Common myeloid progenitor, CD34-positive (primary cell): ENCODE results near the gene C1D.

Experiments used
- CTCF ChIA-PET: fragments of 350-600 bp; sonication (Branson Sonifier 250); formaldehyde crosslinking; loops from one replicate; lab custom pipeline; 2021; ENCODE audit warnings: antibody characterized with exemption; lab: Charles Lee
- POLR2A ChIA-PET: fragments of 350-600 bp; sonication (Branson Sonifier 250); formaldehyde crosslinking; loops from one replicate; lab custom pipeline; 2021; ENCODE audit warnings: antibody characterized with exemption; lab: Charles Lee
- DNase-seq, 3 donors: peaks; one replicate each; pipeline versions ENCODE4 v3.0.0 to v3.0.0-alpha.2; 2013
- H3K27ac ChIP-seq, 2 experiments: 1 replicate in 1 of 2; 2 replicates in 1 of 2; pipeline ENCODE4 v1.7.0; 2013; ENCODE audit warnings: inconsistent platforms in 2 of 2, low read length in 2 of 2, mild to moderate bottlenecking in 2 of 2, low read depth in 1 of 2, moderate library complexity in 1 of 2; ENCODE audit not compliant: severe bottlenecking in 2 of 2, insufficient read depth in 1 of 2, poor library complexity in 1 of 2
- H3K27me3 ChIP-seq, 5 experiments: replicated peaks in 2 of 5; 1 replicate in 3 of 5; 2 replicates in 2 of 5; pipeline versions ENCODE4 v1.6.1 to v1.7.0; 2013; ENCODE audit warnings: low read length in 4 of 5, mild to moderate bottlenecking in 2 of 5, moderate library complexity in 2 of 5, inconsistent platforms in 1 of 5; ENCODE audit not compliant: insufficient read depth in 5 of 5, control insufficient read depth in 4 of 5
- H3K36me3 ChIP-seq, 4 experiments: 1 replicate in 2 of 4; 2 replicates in 2 of 4; pipeline versions ENCODE4 v1.6.1 to v1.7.0; 2013; ENCODE audit warnings: low read length in 3 of 4, control low read depth in 1 of 4, mild to moderate bottlenecking in 1 of 4; ENCODE audit not compliant: control insufficient read depth in 4 of 4, insufficient read depth in 4 of 4
- H3K4me1 ChIP-seq, 4 experiments: 1 replicate in 3 of 4; 2 replicates in 1 of 4; pipeline versions ENCODE4 v1.6.1 to v1.7.1; 2013; ENCODE audit warnings: low read length in 3 of 4, mild to moderate bottlenecking in 3 of 4, control low read depth in 1 of 4, inconsistent platforms in 1 of 4, moderate library complexity in 1 of 4; ENCODE audit not compliant: control insufficient read depth in 4 of 4, insufficient read depth in 4 of 4; ENCODE audit errors: control extremely low read depth in 1 of 4
- H3K4me3 ChIP-seq, 7 experiments: 1 replicate in 4 of 7; 2 replicates in 3 of 7; pipeline versions ENCODE4 v1.5.1 to v1.7.0; 2013; ENCODE audit warnings: mild to moderate bottlenecking in 7 of 7, low read length in 6 of 7, moderate library complexity in 6 of 7, inconsistent platforms in 2 of 7, low read depth in 2 of 7, control low read depth in 1 of 7; ENCODE audit not compliant: insufficient read depth in 4 of 7, control insufficient read depth in 1 of 7; ENCODE audit errors: extremely low read depth in 1 of 7
- H3K9me3 ChIP-seq, 5 experiments: 1 replicate in 4 of 5; 2 replicates in 1 of 5; pipeline versions ENCODE4 v1.6.1 to v1.7.1; 2013; ENCODE audit warnings: low read length in 4 of 5, mild to moderate bottlenecking in 2 of 5, inconsistent platforms in 1 of 5, low read depth in 1 of 5, moderate library complexity in 1 of 5; ENCODE audit not compliant: control insufficient read depth in 4 of 5, insufficient read depth in 2 of 5; ENCODE audit errors: control extremely low read depth in 1 of 5
- whole genome bisulfite sequencing: methylation state at CpG from one replicate; pipeline ENCODE4 v1.1.5; 2013; ENCODE audit not compliant: insufficient coverage; 5-methylcytosine and 5-hydroxymethylcytosine counted together

C1D gene

GRCh38 chr2:68045342-68045741 lies 17.5 kb downstream of the C1D start:
- Histone ChIP-seq H3K27me3 (no peaks in the 10 kb centered on the region), H3K36me3 (peaks cover 7 to 11% (median 9%) of the 10 kb centered on the region in 4 experiments), H3K27ac (no peak overlapping the region), H3K4me3 (no peak overlapping the region), H3K4me1 (no peaks in the 10 kb centered on the region), H3K9me3 (no peaks in the 10 kb centered on the region)
- ChIA-PET CTCF (no interaction called here), POLR2A (no interaction called here)
- WGBS, result no CpG with 5 or more reads among the region's 1 CpG
- no peak for DNase-seq

DNA sequence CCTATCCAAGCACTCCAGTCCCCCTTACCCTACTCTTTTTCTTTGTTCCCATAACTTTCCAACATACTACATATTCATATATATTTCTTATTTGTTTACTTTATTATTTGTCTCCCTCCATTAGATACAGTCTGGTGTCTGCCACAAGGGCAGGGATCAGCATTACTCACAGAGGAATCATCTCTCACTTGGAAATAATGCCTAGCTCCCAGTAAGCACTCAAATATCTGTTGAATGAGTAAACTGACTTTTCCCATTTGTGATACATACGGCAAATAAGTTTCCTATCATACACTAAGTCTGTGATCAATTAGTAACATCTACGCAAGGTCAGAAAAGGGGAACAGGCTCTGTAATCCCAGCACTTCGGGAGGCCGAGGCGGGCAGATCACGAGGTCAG lies 18.7 kb downstream of the C1D start:
- Histone ChIP-seq H3K4me3 (no peak overlapping the region), H3K4me1 (no peaks in the 10 kb centered on the region), H3K9me3 (no peaks in the 10 kb centered on the region), H3K27ac (no peak overlapping the region), H3K27me3 (no peaks in the 10 kb centered on the region), H3K36me3 (peaks cover 7 to 11% (median 9%) of the 10 kb centered on the region in 4 experiments)
- no peak for DNase-seq
- CTCF ChIA-PET, result no interaction called here
- no CpG with 5 or more reads among the region's 6 CpGs for WGBS
- POLR2A ChIA-PET, result no interaction called here

DNA sequence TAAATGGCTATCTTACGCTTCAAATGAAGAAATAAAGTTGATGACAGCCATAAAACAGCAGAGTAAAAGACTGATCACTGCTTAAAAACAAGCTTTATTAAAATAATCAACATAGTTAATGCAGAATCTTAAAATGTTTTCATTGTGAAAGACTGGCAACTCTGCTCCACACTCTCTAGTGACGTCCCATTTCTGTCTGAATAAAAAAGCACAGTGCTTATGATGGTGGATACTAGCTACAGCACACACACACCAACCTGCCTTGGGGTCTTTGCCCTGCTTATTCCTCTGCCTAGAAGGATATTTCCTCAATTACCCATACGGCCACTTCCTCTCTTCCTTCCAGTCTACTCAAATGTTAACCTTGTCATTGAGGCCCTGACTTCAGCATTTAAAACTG lies 19.1 kb downstream of the C1D start:
- 82% methylated on average over 1 of the region's 3 CpGs for WGBS
- Histone ChIP-seq H3K27ac (no peak overlapping the region), H3K4me3 (no peak overlapping the region), H3K4me1 (no peaks in the 10 kb centered on the region), H3K36me3 (peaks cover 7 to 11% (median 9%) of the 10 kb centered on the region in 4 experiments), H3K9me3 (no peaks in the 10 kb centered on the region), H3K27me3 (no peaks in the 10 kb centered on the region)
- no peak for DNase-seq
- ChIA-PET POLR2A (no interaction called here), CTCF (interaction anchor here (1.1 kb wide), 1 partner anchor 11 kb away, joined by 5 read pairs; no protein-coding TSS in a partner anchor)

GRCh38 chr2:68043032-68043431 lies 19.8 kb downstream of the C1D start:
- DNase-seq, result no peak
- Histone ChIP-seq H3K4me1 (no peaks in the 10 kb centered on the region), H3K4me3 (no peak overlapping the region), H3K27me3 (no peaks in the 10 kb centered on the region), H3K9me3 (no peaks in the 10 kb centered on the region), H3K27ac (no peak overlapping the region), H3K36me3 (peaks cover 7 to 11% (median 9%) of the 10 kb centered on the region in 4 experiments)
- ChIA-PET POLR2A (no interaction called here), CTCF (interaction anchor here (1.1 kb wide), 1 partner anchor 11 kb away, joined by 5 read pairs; no protein-coding TSS in a partner anchor)
- no CpG with 5 or more reads among the region's 5 CpGs for WGBS

- POLR2A ChIA-PET, result no interaction called here
- no peak for DNase-seq
- H3K27ac ChIP-seq, result no peak overlapping the region
- no peaks in the 10 kb centered on the region for H3K9me3 ChIP-seq
- no peaks in the 10 kb centered on the region for H3K4me1 ChIP-seq
- CTCF ChIA-PET, result no interaction called here
- H3K4me3 ChIP-seq, result no peak overlapping the region
- H3K36me3 ChIP-seq, result peaks cover 7 to 11% (median 9%) of the 10 kb centered on the region in 4 experiments
- H3K27me3 ChIP-seq, result no peaks in the 10 kb centered on the region
Measured at GRCh38 chr2:68041704-68042245, 21.0 kb downstream of the C1D start.

GRCh38 chr2:68040078-68040477 lies 22.7 kb downstream of the C1D start:
- H3K4me3 ChIP-seq, result no peak overlapping the region
- no peak for DNase-seq
- H3K4me1 ChIP-seq, result no peaks in the 10 kb centered on the region
- no CpG with 5 or more reads among the region's 3 CpGs for WGBS
- POLR2A ChIA-PET, result no interaction called here
- H3K9me3 ChIP-seq, result no peaks in the 10 kb centered on the region
- no peaks in the 10 kb centered on the region for H3K27me3 ChIP-seq
- peaks cover 5 to 10% (median 6%) of the 10 kb centered on the region in 4 experiments for H3K36me3 ChIP-seq
- H3K27ac ChIP-seq, result no peak overlapping the region
- CTCF ChIA-PET, result interaction anchor here (1.1 to 2.8 kb wide), 3 partner anchors 9 to 307 kb away, joined by 3 to 8 read pairs (median 4); no protein-coding TSS in a partner anchor

DNA sequence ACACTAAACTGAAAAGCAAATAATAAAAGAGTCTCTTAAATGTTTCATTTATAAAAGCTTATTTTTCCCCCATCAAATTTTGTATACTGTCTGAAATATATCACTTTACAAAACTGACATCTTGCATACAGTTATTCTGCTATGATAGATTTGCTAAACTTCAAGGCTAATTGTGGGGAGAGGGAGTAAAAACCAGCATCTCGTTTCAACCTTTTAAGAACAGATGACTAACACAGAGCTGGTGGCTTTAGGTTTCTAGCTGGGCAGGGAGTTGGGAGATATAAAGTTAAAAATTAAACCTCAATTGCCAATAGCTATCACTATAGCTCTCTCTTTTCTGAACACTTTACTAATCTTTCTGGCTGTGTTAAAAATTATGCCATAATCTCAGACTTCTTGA lies 23.5 kb downstream of the C1D start:
- ChIA-PET CTCF (interaction anchor here (1.1 to 2.8 kb wide), 3 partner anchors 8 to 306 kb away, joined by 3 to 8 read pairs (median 4); no protein-coding TSS in a partner anchor), POLR2A (no interaction called here)
- Histone ChIP-seq H3K9me3 (no peaks in the 10 kb centered on the region), H3K4me3 (no peak overlapping the region), H3K36me3 (peaks cover 5 to 10% (median 6%) of the 10 kb centered on the region in 4 experiments), H3K27me3 (peaks cover 0 to under 1% (median 0%) of the 10 kb centered on the region in 5 experiments), H3K27ac (no peak overlapping the region), H3K4me1 (no peaks in the 10 kb centered on the region)
- WGBS, result no CpG with 5 or more reads among the region's 1 CpG
- DNase-seq, result no peak
